ENCODE measurements around the gene CLOCK. TPM values are rescaled to one million over a fixed set of nuclear protein-coding genes. Genes with fewer than 3 reads are reported as not detected.

CLOCK gene
- total and polyA plus RNA-seq, 7 donors: 5.9 to 54.1 (median 23.5) TPM

DNA sequence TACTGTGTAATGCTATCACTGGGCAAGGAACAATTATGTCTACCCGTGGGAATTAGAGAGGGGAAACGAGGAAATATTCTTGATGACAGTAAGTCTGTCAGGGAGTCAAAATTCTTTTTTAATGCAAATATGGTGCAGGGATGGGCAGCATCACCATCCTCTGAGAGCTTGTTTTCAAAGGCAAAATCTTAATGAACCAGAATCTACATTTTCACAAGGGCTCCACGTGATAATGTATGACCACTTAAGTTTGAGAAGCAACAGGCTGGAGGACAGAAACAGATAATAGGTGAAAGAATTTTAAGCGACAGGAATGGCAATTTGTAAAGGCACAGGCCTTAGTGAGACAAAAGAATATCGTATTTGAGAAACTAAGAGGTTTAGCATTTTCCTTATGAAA is 63.4 kb downstream of the CLOCK start:
- 79 to 85% (median 81%) methylated on average over 5 of the region's 5 CpGs for WGBS, 3 donors
- no peaks in the 10 kb centered on the region for H3K4me1 ChIP-seq
- H3K27ac ChIP-seq: no peak overlapping the region
- H3K36me3 ChIP-seq (ENCODE audit: insufficient read depth in 1 of 2, low read depth in 1 of 2): peaks cover 3 to 65% of the 10 kb centered on the region in 2 donors
- ATAC-seq: no peak
- intact Hi-C loops (cut with DNase I): no loop called here
- no peak for DNase-seq
- H3K9me3 ChIP-seq: peaks cover 4% of the 10 kb centered on the region
- no peaks in the 10 kb centered on the region for H3K27me3 ChIP-seq (ENCODE audit: insufficient read depth in 3 of 3, low read length in 2 of 3)
- H3K4me3 ChIP-seq: no peak overlapping the region
- no peak for TF ChIP-seq CTCF (IDR thresholded peaks at IDR 0.05)

DNA sequence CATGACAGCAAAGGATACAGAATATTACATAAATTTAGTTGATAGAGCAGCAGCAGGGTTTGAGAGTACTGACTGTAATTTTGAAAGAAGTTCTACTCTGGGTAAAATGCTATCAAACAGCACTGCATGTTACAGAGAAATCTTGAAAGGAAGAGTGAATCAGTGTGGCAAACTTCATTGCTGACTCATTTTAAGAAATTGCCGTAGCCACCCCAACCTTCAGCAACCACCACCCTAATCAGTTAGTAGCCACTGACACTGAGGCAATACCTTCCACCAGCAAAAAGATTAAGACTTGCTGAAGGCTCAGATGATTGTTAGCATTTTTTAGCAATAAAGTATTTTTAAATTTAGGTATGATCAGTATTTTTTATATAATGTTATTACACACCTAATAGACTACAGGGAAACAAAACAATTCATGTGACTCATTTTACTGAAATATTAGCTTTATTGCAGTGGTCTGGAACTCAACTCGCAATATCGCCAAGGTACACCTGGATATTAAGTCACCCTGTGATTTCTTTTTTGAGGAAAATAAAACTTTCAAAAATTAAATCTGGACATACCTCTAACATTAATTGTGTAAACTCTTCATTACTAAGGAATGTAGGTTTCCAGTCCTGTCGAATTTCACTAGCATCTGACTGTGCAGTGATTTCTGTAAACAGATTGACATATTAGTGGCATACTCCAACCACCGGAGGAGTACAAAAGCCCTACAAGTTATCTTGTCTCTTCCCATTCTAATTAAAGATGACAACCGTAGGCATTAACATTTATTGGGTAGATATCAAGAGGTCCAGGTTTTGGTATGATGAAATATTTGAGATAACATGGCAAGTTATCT is 71.1 kb downstream of the CLOCK start:
- DNase-seq (no peak), ATAC-seq (no peak)
- Histone ChIP-seq H3K27ac (no peak overlapping the region), H3K9me3 (no peaks in the 10 kb centered on the region), H3K4me3 (no peak overlapping the region), H3K4me1 (no peaks in the 10 kb centered on the region), H3K36me3 (ENCODE audit: insufficient read depth in 1 of 2, low read depth in 1 of 2) (peaks cover 13 to 81% of the 10 kb centered on the region in 2 donors), H3K27me3 (ENCODE audit: insufficient read depth in 3 of 3, low read length in 2 of 3) (no peaks in the 10 kb centered on the region)
- TF ChIP-seq CTCF (IDR thresholded peaks at IDR 0.05): no peak
- WGBS, 3 donors: 89 to 99% (median 98%) methylated on average over 6 of the region's 6 CpGs
- intact Hi-C loops (cut with DNase I): no loop called here

DNA sequence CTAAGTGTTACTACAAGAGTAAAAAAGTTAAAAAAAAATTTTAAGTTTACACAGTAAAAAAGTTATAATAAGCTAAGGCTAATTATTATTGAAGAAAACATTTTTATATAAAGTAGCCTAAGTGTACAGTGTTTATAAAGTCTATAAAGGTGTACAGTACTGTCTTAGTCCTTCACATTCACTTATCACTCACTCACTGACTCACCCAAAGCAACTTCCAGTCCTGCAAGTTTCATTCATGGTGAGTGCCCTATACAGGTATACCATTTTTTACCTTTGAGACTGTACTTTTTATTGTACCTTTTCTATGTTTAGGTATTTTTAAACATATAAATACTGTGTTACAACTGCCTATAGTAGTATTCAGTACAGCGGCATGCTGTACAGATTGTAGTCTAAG is 76.7 kb downstream of the CLOCK start:
- TF ChIP-seq CTCF (IDR thresholded peaks at IDR 0.05): no peak
- H3K4me1 ChIP-seq: no peaks in the 10 kb centered on the region
- no peaks in the 10 kb centered on the region for H3K27me3 ChIP-seq (ENCODE audit: insufficient read depth in 3 of 3, low read length in 2 of 3)
- H3K27ac ChIP-seq: no peak overlapping the region
- intact Hi-C loops (cut with DNase I): no loop called here
- no peaks in the 10 kb centered on the region for H3K9me3 ChIP-seq
- H3K36me3 ChIP-seq (ENCODE audit: insufficient read depth in 1 of 2, low read depth in 1 of 2): peaks cover 6 to 86% of the 10 kb centered on the region in 2 donors
- ATAC-seq (no peak), DNase-seq (no peak)
- 95 to 99% (median 98%) methylated on average over 1 of the region's 1 CpG for WGBS, 3 donors
- no peak overlapping the region for H3K4me3 ChIP-seq

- Histone ChIP-seq H3K9me3 (no peaks in the 10 kb centered on the region), H3K27me3 (ENCODE audit: insufficient read depth in 3 of 3, low read length in 2 of 3) (no peaks in the 10 kb centered on the region), H3K36me3 (ENCODE audit: insufficient read depth in 1 of 2, low read depth in 1 of 2) (peaks cover 2 to 86% of the 10 kb centered on the region in 2 donors), H3K4me3 (no peak overlapping the region), H3K4me1 (no peaks in the 10 kb centered on the region), H3K27ac (no peak overlapping the region)
- DNase-seq (no peak), ATAC-seq (no peak)
- 81 to 90% (median 89%) methylated on average over 2 of the region's 2 CpGs for WGBS, 3 donors
- no peak for TF ChIP-seq CTCF (IDR thresholded peaks at IDR 0.05)
- intact Hi-C loops (cut with DNase I): no loop called here
These were observed 78.0 kb downstream of the CLOCK start for GRCh38 chr4:55468724-55469123.
